Liver (tissue), 3 donors: ENCODE results near the gene NOS1AP.

ENCODE experiments used
- ATF3 ChIP-seq: IDR thresholded peaks from 2 replicates; pipeline ENCODE4 v1.6.1; 2016; ENCODE audit warnings: antibody characterized with exemption
- CTCF ChIP-seq: fragments of 150-350 bp; IDR thresholded peaks from 2 replicates; pipeline ENCODE4 v1.5.1; 2017; ENCODE audit warnings: improper control_type of control experiment, low read depth, low read length; ENCODE audit not compliant: missing input control
- EGR1 ChIP-seq, 2 donors: IDR thresholded peaks; 2 replicates each; pipeline ENCODE4 v1.6.1; 2016 to 2018; ENCODE audit warnings: antibody characterized with exemption in 2 of 2, low read depth in 2 of 2
- FOXA1 ChIP-seq: IDR thresholded peaks from 2 replicates; pipeline ENCODE4 v1.6.1; 2016; ENCODE audit warnings: antibody characterized with exemption
- GABPA ChIP-seq, 2 donors: IDR thresholded peaks in 1 of 2; conservative IDR thresholded peaks in 1 of 2; 2 replicates each; pipeline ENCODE4 v1.6.1; 2016; ENCODE audit warnings: antibody characterized with exemption in 2 of 2, mild to moderate bottlenecking in 1 of 2, moderate library complexity in 1 of 2
- JUND ChIP-seq, 2 donors: IDR thresholded peaks; 2 replicates each; pipeline ENCODE4 v1.6.1; 2016; ENCODE audit warnings: antibody characterized with exemption in 2 of 2
- MAX ChIP-seq: IDR thresholded peaks from 2 replicates; pipeline ENCODE4 v1.6.1; 2016; ENCODE audit warnings: antibody characterized with exemption
- RAD21 ChIP-seq, 2 donors: IDR thresholded peaks; 2 replicates each; pipeline ENCODE4 v1.6.1; 2016; ENCODE audit warnings: antibody characterized with exemption in 2 of 2, mild to moderate bottlenecking in 2 of 2
- REST ChIP-seq: IDR thresholded peaks from 2 replicates; pipeline ENCODE4 v1.6.1; 2016; ENCODE audit warnings: antibody characterized with exemption, mild to moderate bottlenecking
- SP1 ChIP-seq: IDR thresholded peaks from 2 replicates; pipeline ENCODE4 v1.6.1; 2018; ENCODE audit warnings: antibody characterized with exemption, mild to moderate bottlenecking
- TAF1 ChIP-seq: conservative IDR thresholded peaks from 2 replicates; pipeline ENCODE4 v1.6.1; 2016; ENCODE audit warnings: antibody characterized with exemption, mild to moderate bottlenecking
- YY1 ChIP-seq: IDR thresholded peaks from 2 replicates; pipeline ENCODE4 v1.6.1; 2016; ENCODE audit warnings: antibody characterized with exemption, mild to moderate bottlenecking
- donor health status: healthy.
- donor health status: healthy.

GRCh38 chr1:162236201-162236600 is 166.7 kb downstream of the NOS1AP start:
- TF ChIP-seq CTCF (no peak), RAD21 (IDR thresholded peaks at IDR 0.05) (no peak), FOXA1 (no peak), MAX (no peak), ATF3 (no peak), JUND (IDR thresholded peaks at IDR 0.05) (no peak), GABPA (IDR thresholded peaks at IDR 0.05 in 1 of 2, conservative IDR thresholded peaks at IDR 0.05 in 1 of 2) (no peak), YY1 (no peak), REST (no peak), TAF1 (no peak), SP1 (no peak), EGR1 (IDR thresholded peaks at IDR 0.05; ENCODE audit: low read depth in 2 of 2) (no peak)
